GM20000 (cell line): ENCODE results near the gene UPF2.
A peak's percentile ranks its signal among the peaks of the same experiment; 100 is the strongest.

Experiments
- DNase-seq: peaks from one replicate; pipeline ENCODE4 v3.0.0; 2012; ENCODE audit warnings: low spot score
- TF ChIP-seq, protein P1 (sequence below): IDR thresholded peaks from 2 replicates; pipeline ENCODE4 v1.5.1; 2012; ENCODE audit warnings: mild to moderate bottlenecking, control low read depth; ENCODE audit errors: extremely low read depth, missing control alignments

Gene UPF2

DNA sequence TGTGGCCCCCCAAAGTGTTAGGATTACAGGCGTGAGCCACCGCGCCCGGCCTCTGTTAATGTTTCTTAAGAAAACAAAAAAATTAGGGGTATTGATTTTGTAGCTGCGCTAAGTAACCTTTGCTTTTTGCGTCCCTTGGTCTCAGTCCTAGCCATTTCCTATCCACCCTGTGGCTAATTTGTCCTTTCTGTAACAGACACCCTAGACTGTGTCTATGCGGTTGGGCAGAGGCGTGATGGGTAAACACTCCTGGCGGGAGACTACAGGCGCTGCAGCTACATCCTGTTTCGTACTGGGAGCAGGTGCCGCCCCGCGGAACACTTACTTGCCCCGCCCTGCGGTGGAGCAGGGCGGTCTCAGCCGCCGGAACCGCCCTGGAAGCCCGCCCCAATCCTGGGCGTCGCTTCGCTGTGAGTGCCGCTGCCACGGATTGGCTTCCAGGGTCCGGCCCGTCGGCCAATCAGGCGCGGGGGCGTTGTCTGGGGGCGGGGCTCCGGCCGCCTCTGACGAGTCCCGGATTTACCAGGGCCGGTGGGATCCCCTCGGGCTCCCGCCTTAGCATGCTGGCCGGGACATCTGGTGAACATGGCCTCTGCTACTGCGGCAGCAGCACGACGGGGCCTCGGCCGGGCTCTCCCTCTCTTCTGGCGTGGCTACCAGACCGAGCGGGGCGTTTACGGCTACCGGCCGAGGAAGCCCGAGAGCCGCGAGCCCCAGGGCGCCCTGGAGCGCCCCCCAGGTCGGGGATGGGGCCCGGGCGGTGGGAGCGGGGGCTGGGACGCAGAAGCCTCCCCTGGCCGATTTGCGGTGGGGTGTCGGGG is 26.1 kb upstream of the UPF2 start, which contains the start of gene DHTKD1:
TSS of gene DHTKD1 (plus strand) at position 506 of the 821 bp plus-strand sequence. CDS start at position 586, 80 bp downstream.
- peak; percentile 99 for DNase-seq
- TF ChIP-seq, protein P1, sequence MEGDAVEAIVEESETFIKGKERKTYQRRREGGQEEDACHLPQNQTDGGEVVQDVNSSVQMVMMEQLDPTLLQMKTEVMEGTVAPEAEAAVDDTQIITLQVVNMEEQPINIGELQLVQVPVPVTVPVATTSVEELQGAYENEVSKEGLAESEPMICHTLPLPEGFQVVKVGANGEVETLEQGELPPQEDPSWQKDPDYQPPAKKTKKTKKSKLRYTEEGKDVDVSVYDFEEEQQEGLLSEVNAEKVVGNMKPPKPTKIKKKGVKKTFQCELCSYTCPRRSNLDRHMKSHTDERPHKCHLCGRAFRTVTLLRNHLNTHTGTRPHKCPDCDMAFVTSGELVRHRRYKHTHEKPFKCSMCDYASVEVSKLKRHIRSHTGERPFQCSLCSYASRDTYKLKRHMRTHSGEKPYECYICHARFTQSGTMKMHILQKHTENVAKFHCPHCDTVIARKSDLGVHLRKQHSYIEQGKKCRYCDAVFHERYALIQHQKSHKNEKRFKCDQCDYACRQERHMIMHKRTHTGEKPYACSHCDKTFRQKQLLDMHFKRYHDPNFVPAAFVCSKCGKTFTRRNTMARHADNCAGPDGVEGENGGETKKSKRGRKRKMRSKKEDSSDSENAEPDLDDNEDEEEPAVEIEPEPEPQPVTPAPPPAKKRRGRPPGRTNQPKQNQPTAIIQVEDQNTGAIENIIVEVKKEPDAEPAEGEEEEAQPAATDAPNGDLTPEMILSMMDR: no peak

DNA sequence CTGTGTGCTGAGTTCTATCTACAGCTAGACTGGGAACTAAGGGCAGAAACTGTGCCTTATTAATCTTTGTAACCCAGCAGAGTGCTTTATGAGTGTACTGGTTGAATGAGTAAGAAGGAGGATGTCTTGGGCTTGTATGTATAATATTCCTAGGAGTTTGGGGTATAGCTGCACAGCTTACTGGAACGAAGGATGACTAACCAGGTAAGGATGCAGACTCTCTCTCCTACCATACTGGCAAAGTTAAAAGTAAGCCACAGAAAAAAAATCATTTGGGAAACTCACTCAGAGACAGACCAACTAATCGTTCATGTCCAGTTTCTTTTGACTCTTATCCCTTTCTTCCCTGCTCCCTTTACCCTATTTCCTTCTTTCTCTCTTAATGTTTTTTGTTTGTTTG is 24.7 kb upstream of the UPF2 start:
- no peak for DNase-seq
- TF ChIP-seq, protein P1: no peak

DNA sequence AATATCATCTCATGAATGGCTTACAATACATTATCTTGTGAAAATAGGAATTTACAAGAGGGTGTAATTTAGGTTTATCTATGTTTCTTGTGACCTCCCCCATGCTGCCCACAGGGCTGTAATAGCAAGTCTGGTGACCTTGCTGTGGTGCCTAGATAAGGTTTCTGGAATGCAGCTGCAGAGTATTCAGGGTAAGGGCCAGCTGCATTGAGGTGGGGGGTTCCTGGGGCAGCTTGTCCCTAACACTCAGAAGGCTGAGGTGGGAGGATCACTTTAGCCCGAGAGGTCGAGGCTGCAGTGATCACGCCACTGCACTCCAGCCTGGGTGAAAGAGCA is 20.8 kb upstream of the UPF2 start:
- TF ChIP-seq, protein P1: no peak
- DNase-seq: no peak

DNA sequence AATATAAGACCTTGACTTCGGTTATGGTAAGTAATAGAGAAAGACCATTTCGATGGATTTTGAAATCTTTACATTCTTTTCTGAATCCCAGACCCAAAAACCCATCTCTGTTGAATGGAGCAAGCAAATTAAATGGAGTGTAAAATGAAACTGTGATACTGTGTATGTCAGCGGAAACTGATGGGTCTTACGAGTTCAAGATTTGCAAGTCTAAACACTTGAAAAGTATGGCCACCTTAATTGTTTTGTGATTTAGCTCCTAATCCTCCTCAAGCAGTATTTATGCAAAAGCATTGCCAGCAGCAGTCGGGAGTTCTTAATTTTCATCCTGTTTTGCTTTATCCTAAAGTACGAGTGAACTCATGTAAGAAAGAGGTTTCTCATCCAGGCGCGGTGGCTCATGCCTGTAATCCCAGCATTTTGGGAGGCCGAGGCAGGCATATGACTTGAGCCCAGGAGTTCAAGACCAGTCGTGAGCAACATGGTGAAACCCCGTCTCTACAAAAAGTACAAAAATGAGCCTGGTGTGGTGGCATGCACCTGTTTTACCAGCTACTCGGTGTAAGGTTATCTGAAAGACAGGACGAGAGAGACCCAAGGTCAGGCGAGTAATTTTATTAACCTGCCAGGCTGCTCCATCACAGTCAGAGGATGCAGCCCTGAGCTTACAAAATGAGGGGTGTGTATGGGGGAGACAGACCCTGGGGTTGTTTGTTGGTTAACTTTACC is 20.3 kb upstream of the UPF2 start:
- DNase-seq: no peak
- TF ChIP-seq, protein P1: no peak

DNA sequence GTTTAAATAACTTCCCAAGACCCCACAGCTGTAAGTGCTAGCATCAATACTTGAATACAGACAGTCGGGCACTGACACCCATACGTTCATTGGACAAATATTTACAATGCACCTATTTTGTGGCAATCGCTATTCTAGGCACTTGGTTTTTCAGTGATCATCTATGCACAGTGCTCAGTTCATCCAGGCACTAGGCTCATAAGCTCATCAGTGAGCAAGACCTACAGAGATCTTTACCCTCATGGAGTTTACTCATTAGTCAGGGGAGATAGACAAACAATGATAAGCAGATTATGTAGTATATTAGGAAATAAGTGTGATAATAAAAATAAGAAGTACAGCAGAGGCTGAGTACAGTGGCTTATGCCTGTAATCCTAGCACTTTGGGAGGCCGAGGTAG is 18.5 kb upstream of the UPF2 start:
- no peak for DNase-seq
- TF ChIP-seq, protein P1: no peak

DNA sequence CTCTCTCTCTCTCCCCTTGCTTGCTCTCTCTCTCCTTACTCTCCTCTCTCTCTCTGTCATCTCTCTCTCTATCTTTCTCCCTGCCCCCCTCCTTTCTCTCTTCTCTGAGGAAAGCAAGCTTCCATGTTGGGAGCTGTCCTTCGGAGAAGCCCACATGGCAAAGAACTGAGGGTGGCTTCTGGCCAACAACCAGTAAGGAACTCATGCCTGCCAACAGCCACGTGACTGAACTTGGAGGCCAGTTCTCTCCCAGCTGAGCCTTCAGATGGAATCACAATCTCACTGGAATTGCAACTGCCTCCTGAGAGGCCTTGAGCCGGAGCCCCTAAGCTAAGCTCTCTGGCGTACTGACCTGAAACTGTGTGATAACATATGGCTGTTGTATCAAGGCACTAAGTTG is 14.1 kb upstream of the UPF2 start:
- TF ChIP-seq, protein P1: no peak

DNA sequence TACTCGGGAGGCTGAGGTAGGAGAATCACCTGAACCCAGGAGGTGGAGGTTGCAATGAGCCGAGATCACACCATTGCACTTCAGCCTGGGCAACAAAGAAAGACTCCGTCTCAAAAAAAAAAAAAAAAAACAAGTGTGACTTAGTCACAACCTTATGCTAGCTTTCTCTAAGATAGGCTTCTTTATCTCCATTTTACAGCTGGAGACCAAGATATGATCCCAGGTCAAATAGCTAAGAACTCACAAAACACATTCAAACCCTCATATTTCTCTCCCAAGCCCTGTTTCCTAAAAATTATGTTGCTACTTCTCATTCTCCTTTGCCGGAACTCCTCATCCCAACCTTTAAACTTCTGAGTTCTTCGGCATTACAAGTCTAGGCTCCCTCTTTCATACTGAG is 13.1 kb upstream of the UPF2 start:
- DNase-seq: no peak
- TF ChIP-seq, protein P1: no peak

More for the DNA sequence above, 14.1 kb upstream of the UPF2 start:
- no peak for DNase-seq
